GM12864 (cell line): ENCODE results near the gene MLLT1.

ENCODE experiments used
- DNase-seq: peaks from one replicate; pipeline ENCODE4 v3.0.0-alpha.2; 2011; ENCODE audit warnings: low read depth
- H3K4me3 ChIP-seq: 2 replicates; pipeline ENCODE4 v1.5.1; 2011; ENCODE audit warnings: mild to moderate bottlenecking, low read depth, low read length, control low read depth
- TF ChIP-seq, protein P1 (sequence below): IDR thresholded peaks from 2 replicates; pipeline ENCODE4 v1.5.1; 2011; ENCODE audit warnings: low read depth, mild to moderate bottlenecking, moderate library complexity, low read length, control low read depth, inconsistent platforms; ENCODE audit errors: missing control alignments

MLLT1 gene

DNA sequence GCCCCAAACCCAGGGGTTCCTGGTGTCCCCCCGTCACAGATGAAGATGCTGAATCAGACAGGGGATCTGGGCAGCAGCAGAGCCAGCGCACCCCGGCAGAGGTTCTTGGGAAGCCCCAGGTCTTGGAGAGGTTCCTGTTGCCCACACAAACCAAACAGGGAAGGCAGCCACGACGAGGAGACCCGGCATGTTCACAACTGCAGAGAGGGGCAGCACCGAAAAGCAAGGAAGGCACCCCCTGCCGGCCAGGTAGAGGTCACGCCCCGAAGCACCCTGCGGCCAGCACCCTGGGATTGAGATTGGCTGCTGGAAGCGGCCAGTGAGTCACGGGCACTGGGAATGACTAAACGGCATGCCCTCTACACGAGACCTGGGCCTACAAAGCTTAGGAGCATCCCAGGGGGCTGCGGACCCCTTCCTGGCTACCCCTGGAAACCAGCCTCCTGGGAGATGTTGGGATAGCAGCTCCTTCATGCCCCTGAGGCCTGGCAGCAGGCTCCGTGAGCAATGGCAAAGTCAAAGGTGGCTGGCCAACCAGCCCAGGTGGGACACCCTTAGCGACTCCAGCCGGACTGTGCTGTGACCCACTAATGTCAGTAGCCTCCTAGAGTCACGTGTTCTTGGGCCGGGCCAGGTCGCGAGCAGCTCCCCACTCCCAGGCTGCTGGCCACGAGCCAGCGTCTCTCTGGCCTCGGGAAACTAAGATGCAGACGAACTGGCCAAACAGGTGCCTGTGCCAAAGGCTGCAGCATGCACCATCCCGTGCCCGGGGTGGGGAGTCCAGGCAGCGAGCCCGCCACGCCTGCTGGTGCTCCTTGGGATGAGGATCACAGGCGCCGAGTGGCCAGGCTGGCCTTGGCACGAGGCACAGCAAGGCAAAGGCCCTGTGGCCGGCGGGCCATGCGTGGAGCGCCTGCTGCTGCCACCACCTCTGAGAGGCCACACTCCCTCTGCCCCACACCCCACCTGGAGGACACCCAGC lies 43.2 kb downstream of the MLLT1 start:
- no peak for DNase-seq
- H3K4me3 ChIP-seq, result no peak overlapping the region
- TF ChIP-seq, protein P1, sequence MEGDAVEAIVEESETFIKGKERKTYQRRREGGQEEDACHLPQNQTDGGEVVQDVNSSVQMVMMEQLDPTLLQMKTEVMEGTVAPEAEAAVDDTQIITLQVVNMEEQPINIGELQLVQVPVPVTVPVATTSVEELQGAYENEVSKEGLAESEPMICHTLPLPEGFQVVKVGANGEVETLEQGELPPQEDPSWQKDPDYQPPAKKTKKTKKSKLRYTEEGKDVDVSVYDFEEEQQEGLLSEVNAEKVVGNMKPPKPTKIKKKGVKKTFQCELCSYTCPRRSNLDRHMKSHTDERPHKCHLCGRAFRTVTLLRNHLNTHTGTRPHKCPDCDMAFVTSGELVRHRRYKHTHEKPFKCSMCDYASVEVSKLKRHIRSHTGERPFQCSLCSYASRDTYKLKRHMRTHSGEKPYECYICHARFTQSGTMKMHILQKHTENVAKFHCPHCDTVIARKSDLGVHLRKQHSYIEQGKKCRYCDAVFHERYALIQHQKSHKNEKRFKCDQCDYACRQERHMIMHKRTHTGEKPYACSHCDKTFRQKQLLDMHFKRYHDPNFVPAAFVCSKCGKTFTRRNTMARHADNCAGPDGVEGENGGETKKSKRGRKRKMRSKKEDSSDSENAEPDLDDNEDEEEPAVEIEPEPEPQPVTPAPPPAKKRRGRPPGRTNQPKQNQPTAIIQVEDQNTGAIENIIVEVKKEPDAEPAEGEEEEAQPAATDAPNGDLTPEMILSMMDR, result no peak

DNA sequence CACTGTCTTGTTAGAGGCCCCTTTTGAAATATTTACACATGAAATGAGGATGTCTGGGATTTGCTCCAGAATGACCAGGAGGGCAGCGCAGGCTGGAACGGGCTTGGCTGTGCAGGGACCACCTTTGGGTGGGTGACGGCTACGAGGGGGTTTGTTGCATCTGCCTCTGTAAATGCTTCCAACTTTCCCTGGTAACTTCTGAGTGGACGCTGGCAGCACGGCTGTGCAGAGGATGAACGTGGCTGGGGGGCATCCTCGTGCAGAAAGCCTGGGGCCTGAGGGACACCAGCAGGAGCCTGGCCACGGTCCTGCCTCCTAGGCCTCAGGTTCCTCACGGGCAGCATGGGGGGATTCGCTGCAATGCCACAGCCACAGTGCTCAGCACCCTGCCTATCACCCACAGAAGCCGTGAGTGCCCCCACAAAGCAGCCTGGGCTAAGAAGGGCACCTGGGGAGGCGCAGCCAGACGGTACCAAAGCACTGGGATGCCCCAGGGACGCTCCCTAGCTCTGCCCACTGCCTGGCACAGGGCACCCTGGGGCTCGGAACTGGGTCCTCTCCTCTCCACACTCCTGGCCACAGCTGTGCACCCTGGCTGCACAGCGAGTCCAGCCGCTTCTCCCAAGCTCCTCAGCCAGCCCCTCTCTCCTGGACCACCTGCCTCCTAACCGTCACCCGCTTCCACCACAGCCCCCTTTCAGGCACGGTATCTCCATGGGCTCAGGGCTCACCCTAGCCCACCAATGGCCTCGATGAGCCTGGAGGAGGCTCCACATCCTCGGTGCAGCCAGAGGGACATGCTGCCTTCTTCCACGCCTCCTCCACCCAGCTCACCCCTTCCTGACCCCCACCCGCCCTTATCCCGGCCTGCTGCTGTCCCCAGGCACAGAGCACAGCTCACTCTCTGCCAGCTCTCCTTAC lies 44.5 kb downstream of the MLLT1 start:
- TF ChIP-seq, protein P1, result no peak
- H3K4me3 ChIP-seq, result no peak overlapping the region
- no peak for DNase-seq

DNA sequence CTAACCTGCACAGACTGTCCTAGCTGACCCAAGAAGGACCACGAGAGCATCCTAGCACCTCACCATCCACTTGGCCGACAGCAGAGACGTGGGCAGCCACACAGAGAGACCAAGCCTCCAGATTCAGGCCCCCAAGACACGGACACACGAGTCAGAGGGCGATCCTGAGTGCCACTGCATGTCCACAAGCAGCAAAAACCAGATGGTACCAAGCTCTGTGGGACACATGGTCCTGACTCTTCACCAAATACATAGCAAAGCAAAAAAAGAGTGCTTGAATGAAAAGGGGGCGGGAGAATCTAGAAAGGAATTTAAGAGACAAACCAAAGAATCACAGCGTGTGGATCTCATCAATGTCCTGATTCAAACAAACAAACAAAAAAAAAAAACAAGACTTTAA lies 45.2 kb downstream of the MLLT1 start:
- no peak overlapping the region for H3K4me3 ChIP-seq
- TF ChIP-seq, protein P1, result no peak
- DNase-seq, result no peak

DNA sequence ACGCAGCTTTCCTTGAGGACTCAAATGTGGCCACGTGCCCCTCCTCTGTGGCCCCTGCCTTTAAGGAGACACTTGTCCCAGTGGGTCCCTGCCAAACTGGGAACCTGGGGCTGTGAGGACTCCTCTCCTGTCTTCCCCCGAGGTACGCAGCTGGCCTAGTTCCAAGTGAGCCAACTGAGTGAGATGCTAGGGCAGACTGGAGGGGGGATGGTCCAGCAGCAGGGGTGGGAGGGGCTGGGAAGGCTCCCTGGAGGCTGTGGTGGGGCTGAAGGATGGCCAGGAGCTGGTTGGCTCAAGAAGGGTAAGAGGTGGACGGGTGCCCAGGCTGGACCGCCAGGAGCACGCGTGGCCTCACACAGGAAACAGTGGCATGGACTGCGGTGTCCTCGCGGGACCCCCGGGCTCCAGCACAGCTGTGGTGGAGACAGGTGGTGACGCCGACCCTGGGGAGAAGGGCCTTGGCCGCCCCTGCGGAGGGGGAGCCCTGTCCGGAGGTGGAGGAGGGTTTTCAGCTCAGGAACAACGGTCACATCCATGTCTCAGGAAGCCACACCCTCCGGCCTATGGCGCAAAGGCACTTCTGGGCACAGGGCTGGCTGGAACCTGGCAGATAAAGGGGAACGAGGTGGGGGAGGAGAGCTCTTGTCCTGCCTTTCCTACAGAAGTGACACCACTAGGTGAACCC lies 45.8 kb downstream of the MLLT1 start:
- H3K4me3 ChIP-seq, result no peak overlapping the region
- TF ChIP-seq, protein P1, result no peak
- no peak for DNase-seq

DNA sequence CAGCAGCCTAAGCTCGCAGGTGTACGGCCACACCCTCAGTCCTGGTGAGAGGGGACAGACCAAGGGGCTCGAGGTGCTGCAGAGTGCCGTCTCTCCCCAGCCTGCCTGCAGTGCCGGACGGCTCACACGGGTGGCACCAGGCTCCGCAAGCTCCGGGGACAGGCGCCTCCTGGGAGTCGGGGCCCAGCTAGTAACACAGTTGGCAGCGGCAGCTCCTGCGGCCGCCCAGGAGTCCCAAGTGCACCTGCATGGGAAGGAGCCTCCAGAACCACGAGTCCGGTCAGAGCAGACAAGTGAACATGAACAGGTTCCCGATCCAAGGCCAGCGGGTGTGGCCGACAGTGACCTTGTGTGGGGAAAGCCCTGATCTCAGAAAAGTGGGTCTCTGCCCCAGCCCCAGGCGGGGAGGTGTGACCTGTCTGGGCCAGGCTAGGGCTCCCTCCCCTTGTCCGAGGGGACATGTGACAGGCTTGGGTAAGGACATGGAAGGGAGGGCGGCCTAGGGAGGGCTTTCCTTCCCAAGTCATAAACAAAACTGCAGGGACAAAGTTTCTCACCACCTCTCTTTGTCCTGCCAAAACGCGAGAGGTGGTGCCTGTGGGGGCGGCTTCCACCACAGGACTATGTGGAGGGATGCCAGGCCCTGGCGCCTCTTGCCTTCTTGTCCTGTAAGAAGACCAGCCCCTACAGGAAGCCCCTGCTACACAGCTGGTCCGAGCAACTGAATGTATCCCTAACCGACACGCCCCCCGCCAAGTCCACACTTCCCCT lies 46.5 kb downstream of the MLLT1 start:
- no peak for DNase-seq
- TF ChIP-seq, protein P1, result no peak
- no peak overlapping the region for H3K4me3 ChIP-seq

DNA sequence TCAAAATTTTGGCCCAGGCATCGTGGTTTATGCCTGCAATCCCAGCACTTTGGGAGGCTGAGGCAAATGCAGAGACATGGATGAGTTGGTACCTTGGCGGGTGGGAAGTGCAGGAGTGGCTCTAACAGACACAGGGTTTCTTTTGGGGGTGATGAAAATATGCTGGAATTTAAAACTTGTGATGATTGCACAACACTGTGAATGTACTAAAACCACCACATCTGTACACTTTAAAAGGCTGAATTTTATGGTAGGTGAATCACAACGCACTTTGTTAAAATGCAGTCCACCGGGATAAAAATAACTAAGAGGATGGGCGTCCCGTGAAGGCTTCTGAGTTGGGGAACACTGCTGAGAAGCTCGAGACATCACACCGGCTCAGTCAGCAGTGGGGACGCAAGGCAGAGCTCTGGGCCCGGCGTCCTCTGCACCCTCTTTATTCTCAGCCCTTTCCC lies 47.1 kb downstream of the MLLT1 start:
- TF ChIP-seq, protein P1, result no peak
- no peak overlapping the region for H3K4me3 ChIP-seq
- DNase-seq, result no peak
